ENCODE data around the gene STARD4.

Gene STARD4

GRCh38 chr5:111469293-111469896 is 42.9 kb downstream of the STARD4 start:
- DNase-seq, result no peak

DNA sequence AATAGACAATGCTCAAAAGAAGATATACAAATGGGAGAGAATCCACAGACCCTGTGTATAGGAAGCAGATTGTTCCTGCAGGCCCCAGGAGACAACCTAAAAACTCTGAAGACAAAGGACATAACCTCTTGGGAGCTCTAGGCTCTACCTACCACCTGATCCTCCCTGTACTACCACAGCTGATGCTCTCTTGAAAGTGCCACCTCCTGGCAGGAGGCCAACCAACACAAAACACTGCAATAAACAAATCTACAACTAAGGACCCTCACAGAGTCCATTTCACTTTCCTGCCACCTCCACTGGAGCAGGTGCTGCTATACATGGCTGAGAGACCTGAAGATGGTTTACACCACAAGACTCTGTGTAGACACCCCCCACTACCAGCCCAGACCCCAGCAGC is 49.0 kb downstream of the STARD4 start:
- peak; percentile 73 for DNase-seq

DNA sequence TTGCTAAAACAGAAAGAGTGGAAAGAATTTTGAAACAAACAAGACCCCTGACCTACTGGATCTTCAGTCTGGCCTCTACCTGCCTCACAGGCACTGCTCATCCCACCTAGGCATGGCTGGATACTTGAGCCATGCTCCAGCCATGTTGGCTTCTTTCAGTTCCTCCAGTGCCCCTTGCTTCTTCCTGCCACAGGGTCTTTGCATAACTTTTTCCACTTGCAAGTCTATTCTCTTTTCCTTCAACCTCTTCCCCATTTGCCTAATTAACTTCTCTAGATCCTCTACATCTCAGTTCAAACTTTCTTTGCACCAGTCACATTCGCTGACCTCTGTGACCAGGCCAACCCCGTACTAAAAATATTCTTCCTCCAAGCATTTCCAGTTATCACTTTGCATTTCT is 50.4 kb downstream of the STARD4 start:
- no peak for DNase-seq

- peak; percentile 38 for DNase-seq
Observed at GRCh38 chr5:111461255-111461671, 51.1 kb downstream of the STARD4 start.

- DNase-seq, result no peak
Observed at GRCh38 chr5:111454776-111455175, 57.6 kb downstream of the STARD4 start.

- peak; percentile 91 for DNase-seq
Observed at GRCh38 chr5:111454198-111454622, 58.1 kb downstream of the STARD4 start.

- peak; percentile 75 for DNase-seq
Observed at GRCh38 chr5:111453747-111454146, 58.6 kb downstream of the STARD4 start.

GRCh38 chr5:111453295-111453694 is 59.0 kb downstream of the STARD4 start:
- no peak for DNase-seq

DNA sequence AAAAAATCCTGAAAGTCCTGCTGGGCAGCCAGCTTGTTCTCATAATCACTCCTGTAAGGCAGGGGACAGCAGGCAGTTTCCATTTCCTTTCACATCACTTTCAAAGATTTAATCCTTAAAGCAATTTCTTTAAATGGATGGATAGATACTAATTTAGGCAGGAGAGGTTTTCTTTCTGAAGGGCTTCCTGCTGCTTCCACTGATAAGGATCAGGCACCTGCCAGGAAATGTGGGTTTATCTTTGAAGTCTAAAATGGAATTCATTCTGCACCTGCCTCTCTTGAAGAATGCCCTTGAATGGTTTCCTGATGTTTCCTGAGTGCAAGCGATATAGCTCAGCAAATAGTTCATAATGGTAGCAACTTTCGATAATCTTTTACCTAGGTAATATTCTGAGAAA is 64.5 kb downstream of the STARD4 start:
- DNase-seq, result peak; percentile 33

DNA sequence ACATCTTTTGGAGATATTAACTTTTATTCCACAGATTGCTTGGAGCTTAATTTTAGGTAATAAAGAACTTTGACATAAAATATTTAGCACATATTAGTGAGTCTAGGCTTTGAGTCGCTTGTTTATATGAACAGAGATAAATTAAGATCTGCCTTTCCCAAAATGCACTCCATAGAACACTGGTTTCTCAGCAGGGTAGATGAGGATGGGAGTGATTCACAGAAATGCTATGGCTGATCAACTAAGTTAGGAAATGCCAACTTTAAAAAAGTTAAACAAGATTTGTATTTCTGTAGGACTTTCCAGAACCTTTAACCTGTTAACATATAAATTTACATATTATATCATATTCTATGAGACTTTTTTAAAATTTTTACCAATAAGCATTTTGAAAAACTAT is 65.2 kb downstream of the STARD4 start:
- DNase-seq, result no peak

Data from NCI-H1092 treated with DMSO at 0.1 percent for 48 hours (cell line).